B cell (primary cell): ENCODE measurements around the gene KCNC2.

Source experiments
- EZH2 ChIP-seq: IDR thresholded peaks from 2 replicates; pipeline ENCODE4 v1.6.1; 2012; ENCODE audit warnings: borderline replicate concordance, low read depth, mild to moderate bottlenecking, moderate library complexity, low read length; ENCODE audit not compliant: insufficient read depth, poor library complexity, severe bottlenecking
- TF ChIP-seq, protein P1 (sequence below): fragments of 200-600 bp; IDR thresholded peaks from one replicate; pipeline ENCODE4 v1.8.0; 2022; ENCODE audit warnings: antibody characterized with exemption, mild to moderate bottlenecking

DNA sequence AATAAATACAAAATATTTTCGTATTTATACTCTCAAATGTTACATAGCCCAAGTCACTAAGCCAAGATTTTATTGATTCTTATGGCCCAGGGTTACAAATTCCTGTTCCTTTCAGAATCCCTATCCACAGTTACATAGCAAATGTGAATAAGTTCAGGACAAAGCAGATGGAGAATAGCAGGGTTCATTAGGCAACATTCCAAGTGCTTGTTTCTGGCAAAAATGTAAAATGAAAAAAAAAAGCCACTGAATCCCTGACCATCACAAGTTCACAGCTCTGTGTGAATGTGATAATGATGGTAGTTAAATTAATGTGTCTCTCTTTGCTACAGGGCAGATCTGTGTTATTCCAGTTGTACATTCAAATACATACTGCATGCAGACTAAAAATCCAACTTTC, 74.6 kb downstream of the KCNC2 start:
- no peak for TF ChIP-seq EZH2
- TF ChIP-seq, protein P1, sequence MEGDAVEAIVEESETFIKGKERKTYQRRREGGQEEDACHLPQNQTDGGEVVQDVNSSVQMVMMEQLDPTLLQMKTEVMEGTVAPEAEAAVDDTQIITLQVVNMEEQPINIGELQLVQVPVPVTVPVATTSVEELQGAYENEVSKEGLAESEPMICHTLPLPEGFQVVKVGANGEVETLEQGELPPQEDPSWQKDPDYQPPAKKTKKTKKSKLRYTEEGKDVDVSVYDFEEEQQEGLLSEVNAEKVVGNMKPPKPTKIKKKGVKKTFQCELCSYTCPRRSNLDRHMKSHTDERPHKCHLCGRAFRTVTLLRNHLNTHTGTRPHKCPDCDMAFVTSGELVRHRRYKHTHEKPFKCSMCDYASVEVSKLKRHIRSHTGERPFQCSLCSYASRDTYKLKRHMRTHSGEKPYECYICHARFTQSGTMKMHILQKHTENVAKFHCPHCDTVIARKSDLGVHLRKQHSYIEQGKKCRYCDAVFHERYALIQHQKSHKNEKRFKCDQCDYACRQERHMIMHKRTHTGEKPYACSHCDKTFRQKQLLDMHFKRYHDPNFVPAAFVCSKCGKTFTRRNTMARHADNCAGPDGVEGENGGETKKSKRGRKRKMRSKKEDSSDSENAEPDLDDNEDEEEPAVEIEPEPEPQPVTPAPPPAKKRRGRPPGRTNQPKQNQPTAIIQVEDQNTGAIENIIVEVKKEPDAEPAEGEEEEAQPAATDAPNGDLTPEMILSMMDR: no peak
